SIG-M5 treated with dmso at 0.1 percent for 504 hours (cell line): ENCODE results near the gene LHX4.
"Not testable (repeated sequence)": the region's sequence is repeated elsewhere in the genome, so short reads cannot be mapped to it uniquely, and the experiment has no call there.

Experiments used
- DNase-seq: peaks from one replicate; lab custom pipeline; 2025; ENCODE audit not compliant: unreplicated experiment; lab: John Stamatoyannopoulos, UW

LHX4 gene

DNA sequence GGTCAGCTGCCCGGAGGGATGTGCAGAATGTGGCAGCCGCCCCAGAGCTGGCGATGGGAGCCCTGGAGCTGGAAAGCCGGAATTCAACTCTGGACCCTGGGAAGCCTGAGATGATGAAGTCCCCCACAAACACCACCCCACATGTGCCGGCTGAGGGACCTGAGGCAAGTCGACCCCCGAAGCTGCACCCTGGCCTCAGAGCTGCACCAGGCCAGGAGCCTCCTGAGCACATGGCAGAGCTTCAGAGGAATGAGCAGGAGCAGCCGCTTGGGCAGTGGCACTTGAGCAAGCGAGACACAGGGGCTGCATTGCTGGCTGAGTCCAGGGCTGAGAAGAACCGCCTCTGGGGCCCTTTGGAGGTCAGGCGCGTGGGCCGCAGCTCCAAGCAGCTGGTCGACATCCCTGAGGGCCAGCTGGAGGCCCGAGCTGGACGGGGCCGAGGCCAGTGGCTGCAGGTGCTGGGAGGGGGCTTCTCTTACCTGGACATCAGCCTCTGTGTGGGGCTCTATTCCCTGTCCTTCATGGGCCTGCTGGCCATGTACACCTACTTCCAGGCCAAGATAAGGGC lies 33.5 kb upstream of the LHX4 start:
- DNase-seq: no peak

GRCh38 chr1:180197231-180197630 lies 32.8 kb upstream of the LHX4 start:
- DNase-seq: no peak

DNA sequence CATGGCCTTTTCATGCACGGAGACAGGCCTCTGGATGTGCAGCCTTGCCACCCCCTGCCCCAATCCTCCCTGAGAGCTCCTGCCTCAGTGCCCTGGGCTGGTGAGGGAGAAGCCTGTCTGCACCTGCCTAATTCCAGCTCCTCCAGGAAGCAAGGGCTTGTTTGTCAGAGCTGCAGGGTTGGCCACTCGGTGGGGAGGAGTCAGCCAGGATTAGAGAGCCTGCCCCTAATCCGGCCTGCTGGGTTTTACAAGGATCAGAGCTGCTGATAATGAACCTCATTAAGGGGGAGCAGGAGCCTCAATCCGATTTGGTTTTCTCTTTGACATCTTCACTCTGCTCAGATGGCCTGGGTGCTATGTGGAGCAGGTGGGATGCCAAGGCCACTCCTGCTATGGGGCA lies 31.9 kb upstream of the LHX4 start:
- no peak for DNase-seq

DNA sequence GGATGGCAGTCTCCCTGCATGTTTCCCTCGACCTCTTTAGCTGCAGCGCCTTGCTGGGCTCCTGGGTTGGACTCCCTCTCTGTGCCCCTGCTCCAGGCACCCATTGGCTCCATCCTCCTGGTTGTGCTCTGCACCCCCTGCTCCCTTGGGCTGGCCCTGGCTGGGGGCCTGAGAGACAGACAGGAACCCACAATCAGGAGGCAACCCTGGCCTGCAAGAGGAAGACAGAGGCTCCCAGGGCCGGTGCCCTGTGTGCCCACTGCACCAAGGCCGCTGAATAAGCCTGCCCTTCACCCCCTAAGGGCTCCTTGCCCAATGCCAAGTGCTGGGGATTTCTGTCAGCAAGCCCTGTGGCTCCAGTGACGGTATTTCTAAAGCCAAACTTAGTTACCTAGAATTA lies 31.5 kb upstream of the LHX4 start:
- DNase-seq: no peak

DNA sequence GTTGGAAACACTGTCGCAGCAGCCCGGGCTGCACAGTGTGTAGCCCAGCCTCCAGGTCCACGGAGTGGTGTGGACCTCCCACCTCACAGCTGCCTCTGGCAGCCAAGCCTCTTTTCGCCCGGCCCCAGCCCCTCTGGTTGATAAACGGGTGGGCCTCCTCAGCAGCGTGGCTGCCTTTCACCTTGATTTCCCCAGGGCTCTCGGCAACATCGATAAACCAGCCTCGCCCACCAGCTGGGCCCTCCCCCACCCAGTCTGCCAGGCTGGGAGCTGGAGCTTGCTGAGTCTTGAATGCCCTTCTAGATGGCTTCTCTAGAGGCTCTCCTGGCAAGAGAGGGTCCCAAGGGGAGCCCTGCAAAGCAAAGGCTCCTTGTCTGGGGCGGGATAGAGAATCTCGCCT lies 31.0 kb upstream of the LHX4 start:
- no peak for DNase-seq

DNA sequence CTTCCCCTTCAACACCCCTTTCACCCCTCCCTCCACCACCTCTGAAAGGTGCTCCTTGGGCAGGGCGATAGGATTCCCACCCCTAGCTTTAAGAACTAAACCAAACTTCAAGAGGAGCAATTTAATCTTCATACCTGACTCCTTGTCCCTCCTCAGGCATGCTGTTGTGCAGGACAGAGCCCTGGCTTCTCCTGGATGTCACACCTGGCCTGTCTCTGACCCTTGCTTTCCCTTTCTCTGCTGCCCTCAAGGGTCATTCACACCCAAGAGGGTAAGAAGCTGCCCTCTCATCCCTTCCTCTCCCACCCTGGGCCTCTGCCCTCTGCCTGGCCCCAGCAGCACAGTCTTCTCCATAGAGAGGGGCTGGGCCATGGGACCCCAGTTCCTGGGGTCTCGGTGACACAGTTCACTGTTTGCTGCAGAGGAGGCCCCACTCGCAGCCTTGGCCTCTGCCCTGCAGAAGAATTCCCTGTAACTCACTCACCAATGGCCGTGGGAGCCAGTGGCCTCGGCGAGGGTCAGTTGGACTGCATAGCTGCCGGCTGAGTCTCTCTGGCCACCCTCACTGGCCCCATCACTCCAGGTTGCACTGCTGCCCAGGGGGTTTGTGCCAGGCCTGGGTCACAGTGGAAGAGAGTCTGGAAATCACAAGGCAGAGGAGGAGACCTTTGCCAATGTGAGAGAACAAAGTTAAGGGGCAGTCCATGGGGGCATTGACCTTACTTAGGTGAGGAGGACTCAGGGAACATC lies 28.4 kb upstream of the LHX4 start:
- DNase-seq: no peak

- DNase-seq: not testable (repeated sequence)
Measured at GRCh38 chr1:180202588-180202987, 27.5 kb upstream of the LHX4 start.

- DNase-seq: no peak
Measured at GRCh38 chr1:180204231-180204630, 25.8 kb upstream of the LHX4 start.

GRCh38 chr1:180206581-180206980 lies 23.5 kb upstream of the LHX4 start:
- no peak for DNase-seq

DNA sequence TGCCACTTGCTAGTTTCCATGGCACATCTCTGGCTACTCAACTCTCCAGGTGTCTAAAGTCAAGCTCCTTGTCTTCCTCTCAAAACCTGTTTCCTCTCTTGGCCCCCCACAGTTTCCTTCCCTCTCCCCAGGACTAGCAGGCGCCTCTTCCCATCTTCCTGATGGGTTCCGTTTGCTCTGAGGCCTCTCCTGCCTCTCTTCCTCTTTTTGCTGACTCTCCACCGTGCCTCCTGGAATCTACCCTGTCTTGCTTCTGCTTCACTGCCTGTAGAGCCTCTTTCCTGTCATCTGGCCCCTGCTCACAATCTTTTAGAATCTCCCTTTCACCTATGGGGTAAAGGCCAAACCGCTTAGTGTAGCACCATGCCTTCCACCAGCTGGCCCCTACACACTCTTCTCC lies 21.8 kb upstream of the LHX4 start:
- DNase-seq: peak; percentile 63

- DNase-seq: no peak
Measured at GRCh38 chr1:180210008-180210620, 19.9 kb upstream of the LHX4 start.

DNA sequence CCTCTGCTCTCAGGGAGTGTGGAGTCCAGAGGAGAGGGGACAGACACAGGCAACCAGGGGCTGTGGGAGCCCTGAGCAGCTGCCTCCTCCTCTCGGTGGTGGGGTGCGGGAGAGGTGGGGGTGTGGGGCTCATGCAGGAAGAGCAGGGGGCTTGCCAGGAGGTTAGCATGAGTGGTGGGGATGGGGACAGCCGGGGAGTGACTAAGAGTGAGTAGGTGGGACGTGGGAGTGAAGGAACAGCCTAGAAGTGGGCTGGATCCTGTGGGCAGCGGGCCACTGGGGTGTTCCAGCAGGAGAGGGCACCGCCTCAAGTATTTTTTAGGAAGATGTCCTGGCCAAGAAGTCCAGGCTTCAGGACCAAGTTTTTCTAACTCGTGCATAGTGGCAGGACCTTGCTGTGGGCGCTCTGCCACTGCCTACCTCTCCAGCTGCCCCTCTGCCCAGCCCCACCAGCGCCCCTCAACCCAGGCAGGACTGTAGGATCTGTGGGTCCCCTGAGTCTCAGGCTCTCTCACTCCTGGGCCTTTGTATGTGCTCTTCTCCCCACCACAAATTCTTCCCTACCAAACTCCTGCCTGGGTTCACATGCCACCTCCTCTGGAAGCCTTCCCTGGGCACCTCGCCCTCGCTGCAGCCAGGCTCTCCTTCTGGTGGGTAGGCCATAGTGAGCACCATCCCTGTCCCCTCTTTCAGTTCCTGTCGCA lies 18.8 kb upstream of the LHX4 start:
- DNase-seq: no peak

DNA sequence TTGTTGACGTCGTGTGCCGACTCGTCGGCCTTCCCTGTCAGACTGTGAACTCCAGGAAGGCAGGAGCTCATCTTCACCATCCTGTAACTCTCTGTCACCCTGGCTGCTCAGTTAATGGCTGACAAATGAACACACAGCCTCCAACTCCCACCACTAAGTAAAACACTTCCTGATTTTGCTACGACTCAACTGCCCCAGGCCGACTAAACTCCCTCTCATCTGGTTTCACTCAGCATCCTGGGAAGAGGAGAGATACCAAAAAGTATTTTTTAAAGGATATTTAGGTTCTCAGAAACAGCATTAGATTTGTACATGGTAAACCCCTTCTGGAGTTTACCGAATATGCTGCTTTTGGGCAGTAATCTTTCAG lies 18.2 kb upstream of the LHX4 start:
- no peak for DNase-seq

DNA sequence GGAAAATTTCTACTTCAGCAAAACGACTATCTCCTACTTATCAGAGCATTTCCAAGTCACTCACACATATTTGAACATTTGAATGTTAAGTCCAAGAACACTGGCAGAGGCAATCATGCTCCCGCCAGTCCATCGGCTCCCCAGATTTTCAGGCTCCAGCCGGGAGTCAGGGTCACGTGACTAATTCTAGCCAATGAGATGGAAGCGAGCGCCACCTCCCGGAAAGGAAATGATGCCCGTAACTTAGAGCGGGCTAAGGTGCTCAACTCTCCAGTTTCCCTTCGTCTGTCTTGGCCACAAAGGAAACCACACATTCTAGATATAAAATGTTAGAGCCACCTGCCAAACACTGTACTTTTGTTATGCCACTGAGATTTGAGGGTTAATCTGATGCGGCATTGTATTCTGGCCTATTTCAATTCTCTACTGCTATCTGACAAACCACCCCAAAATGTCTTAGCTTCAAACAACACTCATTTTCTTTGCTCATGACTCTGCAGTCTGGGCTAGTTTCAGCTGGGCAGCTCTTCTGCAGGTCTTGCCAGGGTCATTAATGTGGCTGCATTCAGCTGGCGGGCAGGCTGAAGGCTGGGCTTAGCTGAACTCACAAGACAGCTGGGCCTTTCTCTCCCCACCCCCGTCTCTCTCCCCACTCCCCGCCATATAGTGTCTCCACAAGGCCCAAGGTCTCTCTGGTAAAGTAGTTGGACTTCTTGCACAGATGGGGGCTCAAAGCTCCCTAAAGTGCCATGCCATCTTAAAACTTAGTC lies 16.5 kb upstream of the LHX4 start:
- no peak for DNase-seq

- DNase-seq: no peak
Measured at GRCh38 chr1:180215856-180216625, 14.0 kb upstream of the LHX4 start.

GRCh38 chr1:180217006-180217405 lies 13.1 kb upstream of the LHX4 start:
- no peak for DNase-seq

DNA sequence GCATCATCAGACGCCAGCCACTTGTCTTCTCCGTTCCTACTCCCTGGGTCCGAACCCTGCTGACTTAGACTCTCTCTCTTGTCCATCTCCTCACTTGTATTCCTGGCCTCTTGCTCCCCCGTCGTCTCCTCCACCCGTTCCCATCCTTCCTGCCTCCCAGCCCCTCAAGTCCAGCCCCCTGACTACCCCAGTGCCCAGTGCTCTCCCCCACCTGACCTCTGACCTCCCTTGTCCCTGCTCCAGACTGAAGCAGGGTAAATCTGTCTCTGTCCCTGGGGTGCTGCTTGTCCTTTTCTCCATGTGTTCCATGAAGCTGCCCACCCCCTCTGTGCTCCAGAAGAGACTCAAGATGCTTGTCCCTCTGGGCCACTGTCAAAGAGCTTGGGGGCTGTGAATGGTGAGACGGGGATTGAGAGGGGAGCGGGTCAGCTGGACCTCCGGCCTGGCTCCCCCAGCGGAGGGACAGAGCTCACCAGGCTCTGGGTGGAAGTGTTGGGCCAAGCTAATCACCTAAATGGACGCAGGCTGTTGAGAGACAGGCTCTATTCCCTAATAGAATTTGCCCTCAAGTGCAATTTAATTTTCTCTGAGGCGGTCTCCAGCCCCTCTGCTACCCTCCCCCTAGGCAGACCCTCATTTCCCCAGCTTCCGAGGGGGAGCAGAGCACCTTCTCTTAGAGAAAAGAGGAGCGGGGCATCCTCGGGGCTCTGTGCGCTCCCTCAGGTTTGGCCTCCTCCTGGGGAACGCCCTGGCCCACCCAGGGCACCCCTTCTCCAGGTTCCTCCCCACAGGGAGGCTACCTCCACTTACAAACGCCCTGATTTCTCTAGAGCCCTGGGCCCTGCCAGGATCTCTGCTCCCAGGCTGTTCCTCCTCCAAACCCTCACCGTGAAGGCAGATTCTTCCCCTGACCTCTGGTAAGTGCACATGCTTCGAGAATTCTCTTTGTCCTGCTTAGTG lies 11.0 kb upstream of the LHX4 start:
- DNase-seq: no peak

- DNase-seq: no peak
Measured at GRCh38 chr1:180219776-180220175, 10.3 kb upstream of the LHX4 start.

- DNase-seq: no peak
Measured at GRCh38 chr1:180221462-180221861, 8.6 kb upstream of the LHX4 start.
